NCI-H2107 treated with DMSO at 0.1 percent for 48 hours (cell line): Measurements from ENCODE around the gene GDAP2.
"Not testable (repeated sequence)": the region's sequence is repeated elsewhere in the genome, so short reads cannot be mapped to it uniquely, and the experiment has no call there.

Experiments used
- DNase-seq: peaks from one replicate; lab custom pipeline; 2025; ENCODE audit not compliant: unreplicated experiment; lab: John Stamatoyannopoulos, UW

Gene GDAP2

DNA sequence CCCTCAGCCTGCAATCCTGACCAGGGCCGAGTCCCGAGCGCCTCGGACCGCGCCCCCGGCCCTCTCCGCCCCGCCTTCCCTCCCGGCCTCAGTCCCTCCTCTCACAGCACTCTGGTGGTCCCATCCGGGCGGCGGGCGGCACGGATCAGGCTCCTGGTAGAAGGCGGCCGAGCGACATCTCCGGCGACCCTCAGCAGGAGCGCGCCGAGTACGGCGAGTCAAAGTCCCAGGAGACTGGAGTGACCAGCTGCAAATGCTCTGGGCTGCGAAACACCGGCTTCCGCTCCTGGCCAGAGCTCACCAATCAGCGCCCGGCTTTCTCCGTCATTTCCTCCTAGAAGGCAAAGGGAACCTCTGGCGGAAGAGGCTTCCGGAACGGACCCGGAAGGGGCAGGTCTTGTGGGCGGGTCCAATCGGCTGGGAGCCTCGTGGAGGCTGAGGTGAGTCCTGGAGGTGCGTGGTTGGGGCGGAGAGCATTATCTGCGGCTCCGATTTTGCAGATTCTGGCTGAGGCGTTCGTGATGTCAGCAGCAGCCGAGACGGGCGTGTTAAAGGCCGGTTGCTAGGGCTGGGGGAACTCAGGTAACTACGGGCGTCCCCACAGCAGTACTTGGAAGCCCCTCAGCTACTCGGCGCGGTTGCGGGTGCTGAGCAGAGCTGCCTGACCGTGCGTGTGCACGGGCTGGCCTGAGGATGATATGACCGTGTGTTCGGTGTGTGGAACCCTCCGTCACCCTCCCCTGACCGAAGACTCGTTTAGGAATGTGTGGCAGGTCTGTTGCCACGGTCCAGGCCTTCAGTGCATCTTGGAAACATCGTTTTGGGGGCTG lies at the start of gene GDAP2, which contains the start of gene WDR3:
Gene GDAP2 (minus strand): TSS at position 279 of the 830 bp plus-strand sequence. CDS start 9,264 bp downstream, outside the sequence.
Gene WDR3 (plus strand): TSS at position 397 of the 830 bp plus-strand sequence. CDS start 3,581 bp downstream, outside the sequence.
- DNase-seq = peak; percentile 95

- no peak for DNase-seq
Observed at GRCh38 chr1:117976381-117976780, 47.0 kb upstream of the GDAP2 start.

- DNase-seq = no peak
Observed at GRCh38 chr1:117971777-117972176, 42.4 kb upstream of the GDAP2 start.

DNA sequence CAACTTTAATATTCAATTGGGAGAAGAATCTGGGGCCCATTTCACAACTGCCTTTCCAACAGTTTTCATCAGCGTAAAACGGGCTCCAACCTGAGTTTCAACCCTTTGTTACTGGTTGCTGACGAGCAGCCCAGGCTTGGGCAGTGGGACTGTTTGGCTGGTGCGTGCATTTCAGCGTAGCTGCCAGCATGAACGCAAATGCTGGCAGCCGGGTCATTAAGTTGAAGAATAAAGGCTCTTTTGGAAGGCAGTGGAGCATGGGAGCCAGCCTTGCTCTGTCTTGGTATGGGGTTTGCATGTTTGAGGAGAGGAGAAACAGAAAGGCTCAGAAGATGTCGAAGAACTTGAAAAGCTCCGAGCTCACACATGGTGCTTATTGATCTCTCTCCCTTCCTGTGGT lies 40.8 kb upstream of the GDAP2 start:
- DNase-seq = peak; percentile 8

DNA sequence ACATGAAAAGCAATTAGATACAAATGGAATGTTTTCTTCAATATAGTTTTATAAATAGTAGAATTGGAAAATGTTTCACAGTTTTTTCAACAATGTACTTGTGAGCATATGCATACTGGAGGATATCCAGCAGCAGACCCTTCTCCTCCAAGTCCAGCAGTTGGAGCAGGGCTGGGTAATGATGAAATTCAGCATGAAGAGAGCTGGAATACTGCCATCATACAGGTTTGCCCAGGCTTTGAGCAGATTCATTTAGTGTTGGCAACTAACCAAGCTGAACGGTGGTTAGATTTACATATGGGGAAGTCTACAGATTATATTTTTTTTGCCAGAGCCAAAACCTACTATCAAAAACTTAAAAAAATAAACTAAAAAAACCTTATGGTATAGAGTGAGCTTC lies 38.5 kb upstream of the GDAP2 start:
- DNase-seq = peak; percentile 25

DNA sequence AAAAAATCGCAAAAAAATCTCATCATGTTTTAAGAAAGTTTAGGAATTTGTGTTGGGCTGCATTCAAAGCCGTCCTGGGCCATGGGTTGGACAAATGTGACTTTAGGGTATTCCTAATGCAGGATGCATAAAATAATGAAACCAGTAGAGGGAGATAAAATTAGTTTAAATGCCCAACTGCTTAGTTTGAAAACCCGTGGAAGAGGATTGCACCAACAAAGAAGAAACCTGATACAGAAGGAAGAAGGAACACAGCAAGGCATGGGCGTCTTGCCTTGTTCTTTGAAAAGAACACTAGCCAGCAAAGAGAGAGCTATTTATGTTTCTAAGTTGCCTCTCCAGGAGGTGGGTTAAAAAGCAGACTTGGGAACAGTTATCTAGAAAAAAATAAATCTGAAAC lies 38.1 kb upstream of the GDAP2 start:
- DNase-seq = peak; percentile 9

DNA sequence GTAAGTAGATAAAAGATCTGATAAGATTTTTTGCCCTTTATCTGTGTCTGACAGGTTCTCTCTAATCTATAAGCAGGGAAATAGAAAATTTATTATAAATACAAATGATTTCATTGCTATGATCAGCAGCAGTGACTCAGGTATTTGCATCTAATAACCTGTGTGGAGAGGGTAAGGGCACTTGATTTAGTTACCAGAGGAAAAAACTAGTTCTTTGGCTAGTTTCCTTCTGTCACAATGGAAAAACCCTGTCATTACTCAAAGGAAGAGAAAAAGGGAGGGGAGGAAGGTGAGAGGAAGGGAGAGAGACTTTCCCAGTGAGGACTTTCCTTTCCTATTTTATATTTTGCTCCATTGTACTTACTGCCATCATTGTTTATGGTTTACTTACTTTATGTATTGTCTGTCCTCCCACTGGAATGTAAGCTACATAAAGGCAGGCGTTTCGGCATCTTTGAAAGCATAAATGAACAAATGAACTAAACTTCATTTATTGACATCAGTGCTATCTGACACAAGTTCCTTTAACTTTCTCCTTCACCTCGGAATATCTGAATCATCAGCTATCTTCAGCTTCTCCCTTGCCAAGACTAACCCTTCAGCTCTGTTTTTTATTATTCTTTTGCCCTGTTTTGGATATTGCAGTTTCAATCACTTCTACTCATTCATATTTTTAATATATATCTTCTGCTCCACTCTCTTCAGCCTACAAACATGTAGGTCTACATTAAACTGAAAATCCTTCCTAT lies 35.0 kb upstream of the GDAP2 start:
- DNase-seq = no peak

DNA sequence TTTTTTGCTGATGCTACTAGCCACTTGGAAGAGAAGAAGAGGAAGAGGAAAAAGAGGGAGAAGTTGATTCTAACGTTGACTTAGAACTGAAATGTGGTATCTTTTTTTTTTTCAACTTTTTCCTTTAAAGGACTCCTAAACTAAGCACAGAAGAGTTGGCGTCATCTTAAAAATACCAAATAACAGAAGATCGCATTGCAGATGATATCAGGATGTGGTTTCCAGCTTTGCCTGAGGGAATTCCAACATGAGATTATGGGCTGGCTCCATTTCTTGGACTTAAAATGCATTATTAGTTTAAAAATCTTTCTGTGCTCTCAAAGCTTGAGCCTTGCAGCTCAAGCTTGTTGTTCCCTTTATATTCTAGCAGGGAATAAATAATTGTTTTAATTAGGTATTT lies 29.9 kb upstream of the GDAP2 start:
- DNase-seq = no peak

GRCh38 chr1:117952386-117952785 lies 23.0 kb upstream of the GDAP2 start:
- DNase-seq = no peak

GRCh38 chr1:117942293-117942692 lies 12.9 kb upstream of the GDAP2 start:
- DNase-seq = no peak

DNA sequence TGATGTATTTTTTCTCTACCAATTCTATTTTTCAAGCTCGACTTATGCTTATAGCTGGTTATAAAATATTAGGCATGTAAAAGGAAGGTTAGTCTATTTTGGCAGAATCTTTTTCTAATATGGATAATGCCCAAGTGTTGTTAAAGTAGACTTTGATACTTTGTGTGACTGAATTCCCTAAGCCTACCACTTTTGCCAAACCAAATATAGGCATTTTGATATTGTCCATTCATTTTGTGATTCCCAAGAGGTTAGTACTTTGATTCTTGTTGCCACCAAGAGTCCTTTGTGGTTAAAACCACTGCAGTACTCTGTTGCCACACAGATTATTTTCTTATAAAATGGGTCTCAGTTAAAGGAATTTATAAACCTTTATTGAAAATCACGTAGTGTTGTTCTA lies 4.3 kb upstream of the GDAP2 start:
- no peak for DNase-seq

DNA sequence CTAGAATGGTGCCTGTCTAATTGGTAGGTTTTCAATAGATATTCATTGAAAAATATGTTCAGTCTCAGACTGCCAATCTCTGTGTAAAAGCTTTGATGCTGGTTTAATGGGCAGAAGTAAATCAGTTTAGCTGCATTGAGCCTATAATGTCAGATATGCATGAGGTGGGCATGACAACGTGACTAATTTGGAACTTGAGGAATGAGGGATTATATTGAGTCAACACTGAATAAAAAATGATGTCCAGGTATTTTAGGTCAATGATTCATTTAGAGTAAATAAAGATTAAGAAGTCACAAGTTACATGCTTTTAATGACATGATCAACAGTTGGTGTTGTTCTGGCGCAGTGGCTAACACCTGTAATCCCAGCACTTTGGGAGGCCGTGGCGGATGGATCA lies 3.2 kb upstream of the GDAP2 start:
- DNase-seq = no peak

GRCh38 chr1:117930484-117930883 lies 1.1 kb upstream of the GDAP2 start:
- peak; percentile 45 for DNase-seq

DNA sequence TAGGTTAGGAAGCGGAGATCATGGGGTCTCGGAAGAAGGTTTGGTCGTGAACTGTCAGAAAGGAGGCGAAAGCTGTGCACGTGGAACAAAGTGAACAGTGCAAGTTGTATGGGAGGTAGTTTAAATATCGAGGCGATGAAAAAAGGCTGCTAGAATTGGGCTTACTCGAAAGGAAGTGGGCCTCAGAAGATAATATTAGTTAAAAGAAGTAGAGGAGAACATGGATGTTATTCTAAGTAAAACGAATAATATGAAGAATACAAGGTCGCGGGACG lies 689 bp upstream of the GDAP2 start:
- no peak for DNase-seq

GRCh38 chr1:117928881-117929342 lies 509 bp downstream of the GDAP2 start:
- peak; percentile 48 for DNase-seq

DNA sequence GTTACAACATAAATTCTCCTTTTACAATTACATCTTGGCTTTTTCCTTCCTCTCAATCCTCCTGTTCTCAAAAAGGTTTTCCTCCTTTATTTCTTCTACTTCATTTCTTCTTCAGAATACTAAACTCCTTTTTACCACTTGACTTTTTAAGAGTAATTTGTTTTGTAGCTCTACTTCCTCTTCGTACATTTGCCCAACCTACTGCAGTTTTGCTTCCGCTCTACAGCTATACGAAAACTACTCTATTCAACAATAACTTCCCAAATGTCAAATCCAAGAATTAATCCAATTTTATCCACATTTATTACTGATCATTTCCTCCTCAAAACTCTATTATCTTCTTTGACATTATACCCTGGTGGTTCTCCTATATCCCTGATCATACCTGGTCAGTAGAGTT lies 3.4 kb downstream of the GDAP2 start:
- DNase-seq = no peak

GRCh38 chr1:117922717-117923116 lies 6.7 kb downstream of the GDAP2 start:
- DNase-seq = not testable (repeated sequence)

DNA sequence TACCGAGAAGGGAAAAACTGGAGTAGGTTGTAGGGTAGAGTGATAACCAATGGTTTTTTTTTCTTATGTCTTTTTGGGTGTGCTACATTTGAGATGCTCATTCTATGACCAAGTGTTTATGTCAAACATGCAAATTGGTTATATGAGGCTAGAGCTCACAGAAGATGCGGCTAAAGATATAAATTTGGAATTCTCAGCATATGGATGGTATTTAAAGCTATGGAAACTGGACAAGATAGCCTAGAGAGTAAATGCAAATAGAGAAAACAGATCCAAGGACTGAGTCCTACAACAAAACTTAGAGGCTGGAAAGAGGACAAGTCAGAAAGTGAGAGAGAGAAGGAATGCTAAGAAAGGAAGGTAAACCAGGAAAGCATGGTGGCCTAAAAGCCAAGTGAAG lies 7.4 kb downstream of the GDAP2 start:
- DNase-seq = no peak

- no peak for DNase-seq
Observed at GRCh38 chr1:117919376-117919775, 10.0 kb downstream of the GDAP2 start.

GRCh38 chr1:117911051-117911450 lies 18.4 kb downstream of the GDAP2 start:
- DNase-seq = no peak

DNA sequence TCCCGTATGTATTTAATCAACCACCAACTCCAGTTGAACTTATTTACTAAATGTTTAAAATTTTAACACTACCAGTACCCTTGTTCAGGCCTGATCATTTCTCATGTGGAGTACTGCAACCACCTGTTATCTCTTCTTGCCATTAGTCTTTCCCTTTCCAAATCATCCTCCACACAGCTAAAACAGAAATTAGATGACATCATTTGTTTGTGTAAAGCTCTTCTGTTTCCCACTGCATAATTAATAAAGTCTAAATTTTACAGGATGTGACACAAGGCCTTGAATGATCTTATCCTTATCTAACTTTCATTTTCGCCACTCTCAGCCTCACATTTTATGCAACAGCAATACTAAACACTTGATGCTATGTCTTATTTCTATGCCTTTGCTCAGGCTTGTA lies 24.4 kb downstream of the GDAP2 start:
- no peak for DNase-seq

GRCh38 chr1:117904485-117904884 lies 24.9 kb downstream of the GDAP2 start:
- no peak for DNase-seq
